Activated B cell treated with CpG ODN at 0.5 μM for 24 hours (primary cell): ENCODE results near the gene PLA2G5. TPM values are rescaled to one million over a fixed set of nuclear protein-coding genes. Genes with fewer than 3 reads are reported as not detected.

Experiments used
- ATAC-seq: fragments of 200-7000 bp; cut with Tn5 transposase; one replicate; pipeline ENCODE4 v1.10.0; 2021; ENCODE audit warnings: low read depth, mild to moderate bottlenecking, moderate library complexity
- CTCF ChIA-PET: fragments of 350-600 bp; sonication (Branson Sonifier 250); formaldehyde crosslinking; loops from one replicate; lab custom pipeline; 2021; ENCODE audit warnings: antibody characterized with exemption; lab: Charles Lee
- POLR2A ChIA-PET: fragments of 350-600 bp; sonication (Branson Sonifier 250); formaldehyde crosslinking; loops from one replicate; lab custom pipeline; 2021; ENCODE audit warnings: antibody characterized with exemption; lab: Charles Lee
- DNase-seq: peaks from one replicate; pipeline ENCODE4 v3.0.0; 2022
- H3K27ac Mint-ChIP-seq: one replicate; pipeline ENCODE4 v1.8.0; 2020; ENCODE audit warnings: mixed read lengths
- H3K27me3 Mint-ChIP-seq: one replicate; pipeline ENCODE4 v1.8.0; 2021; ENCODE audit warnings: mixed read lengths
- H3K36me3 Mint-ChIP-seq: one replicate; pipeline ENCODE4 v1.8.0; 2021; ENCODE audit warnings: low read depth, mixed read lengths
- H3K4me1 Mint-ChIP-seq: one replicate; pipeline ENCODE4 v1.8.0; 2021; ENCODE audit warnings: mixed read lengths
- H3K4me3 Mint-ChIP-seq: one replicate; pipeline ENCODE4 v1.8.0; 2020; ENCODE audit warnings: mild to moderate bottlenecking, mixed read lengths
- H3K9me3 Mint-ChIP-seq: one replicate; pipeline ENCODE4 v1.8.0; 2020; ENCODE audit warnings: mixed read lengths
- CTCF ChIP-seq: fragments of 200-600 bp; IDR thresholded peaks from one replicate; pipeline ENCODE4 v1.8.0; 2022; ENCODE audit warnings: antibody characterized with exemption, mild to moderate bottlenecking
- intact Hi-C: fragments of 100-400 bp; cut with micrococcal nuclease; formaldehyde crosslinking; loops from one replicate; pipeline ENCODE4 v1.15.1; 2024
- total RNA-seq: library from RNA; stranded (reverse); gene quantifications from 2 replicates; pipeline ENCODE4 v1.2.3, GENCODE V29; 2022

The PLA2G5 gene
- total RNA-seq, 1 donor from 2014 or later = not detected

- peaks cover 21% of the 10 kb centered on the region for H3K4me1 Mint-ChIP-seq
- no peak for ATAC-seq
- H3K27me3 Mint-ChIP-seq = no peaks in the 10 kb centered on the region
- H3K27ac Mint-ChIP-seq = no peak overlapping the region
- ChIA-PET CTCF (no interaction called here), POLR2A (no interaction called here)
- H3K36me3 Mint-ChIP-seq = no peaks in the 10 kb centered on the region
- intact Hi-C loops = no loop called here
- H3K9me3 Mint-ChIP-seq = no peaks in the 10 kb centered on the region
- no peak overlapping the region for H3K4me3 Mint-ChIP-seq
- TF ChIP-seq CTCF = no peak
- no peak for DNase-seq
These were observed 44.1 kb downstream of the PLA2G5 start for GRCh38 chr1:20114021-20114648.

GRCh38 chr1:20115479-20115878 is 45.5 kb downstream of the PLA2G5 start:
- H3K4me3 Mint-ChIP-seq = no peak overlapping the region
- ChIA-PET CTCF (no interaction called here), POLR2A (no interaction called here)
- intact Hi-C loops = no loop called here
- DNase-seq (no peak), ATAC-seq (no peak)
- no peak overlapping the region for H3K27ac Mint-ChIP-seq
- peaks cover 34% of the 10 kb centered on the region for H3K4me1 Mint-ChIP-seq
- no peaks in the 10 kb centered on the region for H3K9me3 Mint-ChIP-seq
- no peaks in the 10 kb centered on the region for H3K36me3 Mint-ChIP-seq
- H3K27me3 Mint-ChIP-seq = no peaks in the 10 kb centered on the region
- no peak for TF ChIP-seq CTCF

- intact Hi-C loops = no loop called here
- Mint-ChIP-seq H3K27me3 (no peaks in the 10 kb centered on the region), H3K4me3 (no peak overlapping the region), H3K9me3 (no peaks in the 10 kb centered on the region), H3K4me1 (peaks cover 38% of the 10 kb centered on the region), H3K36me3 (no peaks in the 10 kb centered on the region), H3K27ac (no peak overlapping the region)
- ChIA-PET CTCF (no interaction called here), POLR2A (no interaction called here)
- ATAC-seq (no peak), DNase-seq (no peak)
- no peak for TF ChIP-seq CTCF
These were observed 45.9 kb downstream of the PLA2G5 start for GRCh38 chr1:20115916-20116315.

- Mint-ChIP-seq H3K36me3 (no peaks in the 10 kb centered on the region), H3K4me1 (peaks cover 46% of the 10 kb centered on the region)
- CTCF ChIA-PET = no interaction called here
These were observed 47.2 kb downstream of the PLA2G5 start for GRCh38 chr1:20117236-20117635.

GRCh38 chr1:20119347-20119746 is 49.4 kb downstream of the PLA2G5 start, which contains the start of gene PLA2G2D:
Gene PLA2G2D, minus strand, starts transcription at chr1:20119536. Its CDS starts 38 bp downstream, at chr1:20119498.
- no peak for DNase-seq
- intact Hi-C loops = no loop called here
- ChIA-PET POLR2A (interaction anchor here (0.7 to 1.6 kb wide), 2 partner anchors 52 to 515 kb away, joined by 4 to 16 read pairs; no protein-coding TSS in a partner anchor), CTCF (no interaction called here)
- Mint-ChIP-seq H3K27me3 (no peaks in the 10 kb centered on the region), H3K9me3 (no peaks in the 10 kb centered on the region), H3K36me3 (no peaks in the 10 kb centered on the region), H3K27ac (peak within 1 kb of the TSS; percentile 84), H3K4me3 (peak within 1 kb of the TSS; percentile 60), H3K4me1 (peaks cover 63% of the 10 kb centered on the region)
- TF ChIP-seq CTCF = no peak
- no peak for ATAC-seq

More at GRCh38 chr1:20117236-20117635, 47.2 kb downstream of the PLA2G5 start:
- Mint-ChIP-seq H3K9me3 (no peaks in the 10 kb centered on the region), H3K27me3 (no peaks in the 10 kb centered on the region), H3K4me3 (no peak overlapping the region), H3K27ac (no peak overlapping the region)
- TF ChIP-seq CTCF = no peak
- intact Hi-C loops = no loop called here
- DNase-seq = no peak
- POLR2A ChIA-PET = interaction anchor here (0.6 kb wide), 1 partner anchor 95 kb away, joined by 8 read pairs; no protein-coding TSS in a partner anchor
- no peak for ATAC-seq
